ENCODE data around the gene UNC13B.

The UNC13B gene

GRCh38 chr9:35280399-35280798 is 118.6 kb downstream of the UNC13B start:
- DNase-seq, result no peak

- DNase-seq, result no peak
These were observed 123.9 kb downstream of the UNC13B start for GRCh38 chr9:35285731-35286130.

GRCh38 chr9:35286381-35286780 is 124.6 kb downstream of the UNC13B start:
- DNase-seq, result no peak

GRCh38 chr9:35287987-35288632 is 126.3 kb downstream of the UNC13B start:
- DNase-seq, result no peak

- no peak for DNase-seq
These were observed 127.0 kb downstream of the UNC13B start for GRCh38 chr9:35288778-35289177.

GRCh38 chr9:35293376-35293964 is 131.7 kb downstream of the UNC13B start:
- no peak for DNase-seq

- DNase-seq, result no peak
These were observed 132.3 kb downstream of the UNC13B start for GRCh38 chr9:35294066-35294465.

- DNase-seq, result no peak
These were observed 132.7 kb downstream of the UNC13B start for GRCh38 chr9:35294556-35294955.

GRCh38 chr9:35295369-35296036 is 133.7 kb downstream of the UNC13B start:
- no peak for DNase-seq

GRCh38 chr9:35303567-35303966 is 141.8 kb downstream of the UNC13B start:
- no peak for DNase-seq

- DNase-seq, result no peak
These were observed 144.5 kb downstream of the UNC13B start for GRCh38 chr9:35306283-35306682.

- DNase-seq, result no peak
These were observed 146.5 kb downstream of the UNC13B start for GRCh38 chr9:35308316-35308715.

- no peak for DNase-seq
These were observed 150.3 kb downstream of the UNC13B start for GRCh38 chr9:35311891-35312639.

- no peak for DNase-seq
These were observed 151.7 kb downstream of the UNC13B start for GRCh38 chr9:35313460-35313859.

- DNase-seq, result no peak
These were observed 152.1 kb downstream of the UNC13B start for GRCh38 chr9:35313916-35314315.

GRCh38 chr9:35318741-35319140 is 156.9 kb downstream of the UNC13B start:
- DNase-seq, result no peak

- no peak for DNase-seq
These were observed 160.5 kb downstream of the UNC13B start for GRCh38 chr9:35322075-35322885.

GRCh38 chr9:35324966-35325365 is 163.2 kb downstream of the UNC13B start:
- DNase-seq, result no peak

- no peak for DNase-seq
These were observed 171.7 kb downstream of the UNC13B start for GRCh38 chr9:35333551-35333950.

- DNase-seq, result no peak
These were observed 173.4 kb downstream of the UNC13B start for GRCh38 chr9:35335164-35335563.

- DNase-seq, result no peak
These were observed 176.3 kb downstream of the UNC13B start for GRCh38 chr9:35338086-35338485.

GRCh38 chr9:35338561-35339274 is 176.9 kb downstream of the UNC13B start:
- DNase-seq, result no peak
